Uterus (tissue), 2 donors: ENCODE measurements around the gene GBP6.

ENCODE experiments used
- CTCF ChIP-seq, 4 experiments: fragments of 200-600 bp in 2 of 4; fragments of 450-650 bp in 2 of 4; sonication (generic) in 2 of 4; IDR thresholded peaks; one replicate each; pipeline ENCODE4 v1.5.1; 2016 to 2019; ENCODE audit warnings: antibody characterized with exemption in 4 of 4, mild to moderate bottlenecking in 2 of 4, moderate library complexity in 1 of 4
- POLR2A ChIP-seq, 2 donors: fragments of 450-650 bp; IDR thresholded peaks; one replicate each; pipeline ENCODE4 v1.6.1; 2016; ENCODE audit warnings: antibody characterized with exemption in 2 of 2, mild to moderate bottlenecking in 1 of 2, moderate library complexity in 1 of 2

GRCh38 chr1:89407360-89407759, 43.5 kb downstream of the GBP6 start:
- TF ChIP-seq CTCF (IDR thresholded peaks at IDR 0.05) (no peak), POLR2A (IDR thresholded peaks at IDR 0.05) (no peak)
